Left forelimb (tissue), 1 donor: ENCODE results near the gene PACC1.

Source experiments
- DNase-seq: peaks from one replicate; pipeline ENCODE4 v3.0.0-alpha.2; 2018; ENCODE audit warnings: low spot score

Gene PACC1

GRCh38 chr1:212414328-212415106 is at the start of gene PACC1:
Gene PACC1 (minus strand): TSS chr1:212414886. CDS start chr1:212414757, 129 bp downstream.
- DNase-seq: peak; percentile 93

DNA sequence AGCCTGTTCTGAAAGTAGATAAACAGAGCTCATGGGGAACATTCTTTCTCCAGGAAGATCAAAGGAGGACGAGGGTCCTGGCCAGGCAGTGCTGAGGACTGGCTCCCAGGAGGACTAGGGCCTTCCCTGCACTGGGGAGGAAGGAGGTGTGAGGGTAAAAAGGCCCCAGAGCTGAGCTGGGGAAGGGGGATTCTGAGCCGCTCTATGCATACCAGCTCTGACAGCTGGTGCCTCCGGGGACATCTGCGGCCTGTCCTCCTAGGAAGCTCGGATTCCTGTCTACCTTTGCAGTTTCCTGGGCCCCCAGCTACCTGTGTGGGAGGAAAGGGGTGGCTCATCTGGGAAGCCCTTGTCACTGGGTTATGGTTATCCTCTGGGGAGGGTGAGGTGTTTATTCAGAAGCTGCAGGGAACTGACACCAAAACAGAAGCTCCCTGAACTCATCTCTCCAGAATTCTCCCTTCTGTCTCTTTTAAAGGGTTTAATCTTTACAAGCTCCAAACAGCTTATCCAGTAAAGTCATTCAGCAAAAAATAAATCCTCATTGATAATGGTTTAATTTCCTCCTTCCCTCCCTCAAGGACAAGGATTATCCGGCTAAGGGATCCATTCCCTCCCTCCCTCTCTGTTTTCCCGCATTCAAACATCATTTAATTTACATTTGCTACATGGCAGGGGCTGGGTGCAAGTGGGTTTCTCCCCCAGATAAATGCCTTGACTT is 49.0 kb upstream of the PACC1 start:
- DNase-seq: no peak

GRCh38 chr1:212461916-212462660 is 47.4 kb upstream of the PACC1 start:
- DNase-seq: no peak

DNA sequence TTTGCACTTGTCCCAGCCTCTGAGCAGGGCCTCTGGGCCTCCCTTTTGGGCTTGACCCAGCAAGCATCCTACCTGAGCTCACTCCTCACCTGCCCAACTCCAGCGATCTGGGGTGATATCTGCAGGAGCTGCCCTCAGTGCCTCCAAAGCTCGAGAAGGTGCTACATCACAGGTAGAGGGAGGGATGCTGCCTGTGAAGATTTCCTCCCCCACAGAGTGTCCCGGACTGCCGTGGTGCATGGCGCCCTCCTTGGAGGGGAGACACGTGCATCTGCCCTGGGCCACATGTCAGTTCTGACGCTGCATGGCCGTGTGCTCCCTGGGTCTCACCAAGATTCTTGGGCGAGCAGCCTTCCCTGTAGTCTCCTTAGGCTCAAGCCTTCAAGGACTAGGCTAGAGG is 45.7 kb upstream of the PACC1 start:
- DNase-seq: no peak

DNA sequence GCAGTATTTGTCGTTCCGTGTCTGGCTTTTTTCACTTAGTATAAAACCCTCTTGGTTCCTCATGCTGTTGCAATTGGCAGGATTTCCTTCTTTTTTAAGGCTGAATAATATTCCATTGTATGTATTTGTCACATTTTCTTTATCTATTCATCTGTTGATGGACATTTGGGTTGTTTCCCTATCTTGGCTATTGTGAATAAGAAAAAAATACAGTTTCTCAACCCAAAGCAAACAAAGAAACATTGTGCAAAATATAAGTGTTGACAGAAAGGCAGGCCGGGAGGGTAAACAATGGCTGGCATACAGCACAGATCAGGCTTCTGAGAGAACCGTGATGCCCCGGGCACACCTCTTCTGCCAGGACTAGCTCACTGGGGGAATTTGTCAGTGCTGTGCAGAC is 45.0 kb upstream of the PACC1 start:
- DNase-seq: no peak

DNA sequence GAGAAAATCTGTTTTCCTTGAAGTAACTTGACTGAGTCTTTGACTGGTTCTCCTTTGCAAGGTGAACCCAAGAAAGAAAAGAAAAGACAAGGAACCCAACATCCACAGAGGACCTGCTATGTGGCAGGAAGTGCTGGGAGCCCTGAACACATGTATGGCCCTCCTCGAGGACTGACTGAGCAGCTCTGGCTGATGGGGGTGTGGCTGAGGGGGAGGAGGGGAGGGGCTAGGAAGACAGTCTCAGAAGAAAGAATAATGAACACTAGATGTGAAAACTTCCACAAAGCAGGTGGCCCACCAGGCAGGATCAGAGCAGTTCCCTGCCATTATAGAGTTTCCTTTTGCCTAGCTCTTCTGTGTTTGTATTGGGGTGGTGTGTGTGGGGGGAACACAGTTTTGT is 44.1 kb upstream of the PACC1 start:
- DNase-seq: no peak

DNA sequence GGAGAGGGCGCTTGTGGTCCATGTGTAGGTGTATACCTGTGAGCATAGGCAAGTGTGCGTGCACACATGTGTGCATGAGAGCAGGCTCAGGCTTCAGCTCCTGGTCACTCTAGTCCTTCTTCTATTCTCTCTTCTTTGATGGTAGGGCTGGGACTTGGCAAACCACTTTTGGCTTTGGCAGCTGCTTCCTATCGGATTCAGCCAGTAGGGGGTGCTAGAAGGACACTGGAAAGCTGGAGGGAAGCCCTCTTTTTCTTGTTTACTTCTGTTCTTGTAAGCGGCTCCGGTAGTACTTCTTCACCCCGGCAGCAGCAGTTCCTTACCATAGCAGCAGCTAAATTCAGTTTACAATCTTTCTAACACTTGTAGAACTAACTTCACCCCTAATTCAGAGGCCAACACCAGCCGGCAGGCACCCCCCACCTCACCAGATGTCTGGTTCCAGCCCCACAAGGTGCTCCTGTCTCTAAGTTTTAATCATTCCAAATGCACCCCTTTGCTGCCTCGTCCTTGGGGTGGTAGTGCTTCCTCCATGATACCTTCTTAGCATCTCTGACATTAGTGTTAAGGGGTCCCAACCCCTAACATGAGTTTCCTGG is 43.2 kb upstream of the PACC1 start:
- no peak for DNase-seq

GRCh38 chr1:212455803-212456528 is 41.3 kb upstream of the PACC1 start:
- DNase-seq: peak; percentile 90

DNA sequence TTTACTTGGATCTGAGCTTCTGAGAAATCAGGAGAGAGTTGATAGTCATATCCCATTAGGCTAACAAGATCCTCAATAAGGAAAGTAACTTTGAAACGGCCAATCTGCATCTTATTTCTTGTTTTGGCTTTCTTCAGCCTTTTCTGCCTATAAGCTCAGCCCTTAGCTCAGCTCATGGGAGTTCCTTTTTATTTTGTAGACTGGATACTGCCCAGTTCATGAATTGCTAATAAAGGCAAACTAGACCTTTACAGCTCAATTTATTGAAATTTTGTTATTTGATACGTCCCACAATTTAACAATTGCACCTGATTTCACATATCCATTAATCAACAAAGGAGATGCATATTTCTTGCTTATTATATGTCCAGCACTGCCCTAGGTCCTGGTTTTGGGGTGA is 40.7 kb upstream of the PACC1 start:
- DNase-seq: no peak

DNA sequence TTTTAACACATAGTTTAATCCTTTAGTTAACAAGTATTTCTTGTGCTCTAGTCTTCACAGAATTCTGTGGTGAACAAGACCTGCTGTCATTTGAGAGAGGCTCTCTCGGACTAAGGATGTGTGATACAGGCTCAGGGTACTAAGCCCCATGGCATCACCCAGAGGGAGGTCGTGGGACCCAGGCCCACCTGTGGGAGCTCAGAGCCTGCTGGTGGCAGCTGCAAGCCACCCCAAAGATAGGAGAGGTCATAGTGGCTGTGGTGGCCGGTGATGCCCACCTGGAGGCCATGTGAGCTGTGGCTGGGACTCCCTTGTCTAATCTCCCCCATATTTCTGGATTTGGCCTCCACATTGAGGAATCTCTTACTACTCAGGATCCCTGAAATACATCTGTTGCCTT is 40.1 kb upstream of the PACC1 start:
- DNase-seq: no peak

GRCh38 chr1:212453156-212453857 is 38.6 kb upstream of the PACC1 start:
- no peak for DNase-seq

DNA sequence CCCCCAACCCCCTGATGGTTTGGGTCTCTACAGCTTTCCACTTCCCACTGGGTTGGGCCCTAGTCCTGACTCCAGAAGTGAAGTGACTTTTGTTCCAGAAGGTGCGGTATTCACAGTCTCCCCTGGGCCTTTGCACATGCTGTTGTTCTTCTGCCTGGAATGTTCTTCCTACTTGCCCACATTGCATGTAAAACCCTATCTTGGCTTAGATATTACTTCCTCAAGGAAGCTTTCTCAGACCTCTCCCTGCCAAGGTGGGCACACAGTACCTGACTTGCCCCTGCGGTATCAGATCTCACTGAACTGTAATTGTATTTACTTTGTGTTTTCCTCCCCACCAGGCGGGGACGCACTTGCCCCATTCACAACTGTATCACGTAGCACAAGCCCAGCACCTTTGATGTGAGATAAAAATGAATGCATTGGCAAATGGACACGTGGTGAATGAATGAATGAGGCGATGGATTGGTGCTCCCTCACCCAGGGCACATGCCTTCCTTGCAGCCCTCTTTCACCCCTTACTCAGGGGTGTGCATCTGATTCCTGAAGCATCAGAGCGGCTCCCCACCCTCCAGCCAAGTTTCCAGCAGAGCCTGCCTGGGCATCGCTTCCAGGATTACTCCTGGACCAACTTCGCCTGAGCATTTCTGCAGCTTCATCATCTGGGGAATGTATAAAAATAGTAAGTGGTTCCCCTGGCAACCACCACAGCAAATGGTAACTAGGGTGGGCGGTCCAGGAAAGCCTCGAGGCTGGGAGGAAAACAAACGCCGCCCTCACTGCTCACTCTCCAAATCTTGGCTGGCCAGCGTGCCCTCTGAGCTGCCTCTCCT is 37.9 kb upstream of the PACC1 start:
- DNase-seq: peak; percentile 78

- DNase-seq: no peak
These were observed 37.0 kb upstream of the PACC1 start for GRCh38 chr1:212451416-212452322.

DNA sequence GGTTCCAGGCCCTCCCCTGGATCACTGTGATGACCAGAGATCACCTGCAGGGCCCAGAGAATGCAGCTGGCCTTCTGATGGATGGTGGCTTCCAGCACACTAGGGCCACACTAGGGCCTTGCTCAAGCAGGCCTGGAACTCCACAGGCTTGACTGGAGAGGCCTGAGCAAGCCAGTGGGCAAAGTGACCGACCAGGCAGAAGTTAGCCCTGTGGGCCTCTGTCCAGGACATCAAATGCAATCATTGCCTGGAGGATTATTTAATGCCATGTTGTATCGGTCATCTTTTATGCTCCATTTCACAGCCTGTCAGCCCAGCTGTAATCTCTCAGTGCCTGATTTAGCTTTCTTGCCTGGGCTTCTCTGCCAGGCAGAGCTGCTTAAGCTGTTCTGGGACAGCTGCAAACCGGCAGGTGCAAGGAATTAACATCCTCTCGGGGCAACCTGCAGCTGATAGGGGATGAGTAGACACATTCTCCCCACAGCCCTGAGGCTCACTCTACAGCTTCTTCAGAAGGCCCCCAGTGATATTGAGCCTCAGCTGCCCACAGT is 35.7 kb upstream of the PACC1 start:
- no peak for DNase-seq

GRCh38 chr1:212447478-212447877 is 32.8 kb upstream of the PACC1 start:
- no peak for DNase-seq

- no peak for DNase-seq
These were observed 31.6 kb upstream of the PACC1 start for GRCh38 chr1:212446333-212446732.

GRCh38 chr1:212442408-212442807 is 27.7 kb upstream of the PACC1 start:
- DNase-seq: no peak

DNA sequence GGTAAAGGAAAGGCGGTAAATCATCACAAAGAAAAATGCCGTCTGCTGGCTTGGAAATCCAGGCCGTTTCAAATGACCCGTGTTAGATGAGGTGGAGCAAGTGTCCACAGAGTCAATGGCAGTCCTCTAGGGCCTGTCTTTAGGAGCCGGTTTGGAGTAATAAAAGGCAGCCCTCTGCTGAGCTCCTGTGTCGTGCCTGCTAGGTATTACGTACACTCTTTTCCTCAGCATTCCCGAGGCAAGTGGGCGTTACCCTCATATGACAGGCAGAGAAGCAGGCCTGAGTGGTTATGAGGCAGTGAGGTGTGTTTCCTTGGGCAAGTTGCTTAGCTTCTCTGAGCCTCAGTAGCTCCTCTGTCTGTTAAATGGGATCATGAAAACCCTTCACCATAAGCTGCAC is 25.7 kb upstream of the PACC1 start:
- no peak for DNase-seq

GRCh38 chr1:212438831-212439237 is 24.1 kb upstream of the PACC1 start:
- no peak for DNase-seq
